Measurements from ENCODE around the gene KCNJ8.

GRCh38 chr12:21771311-21771710 lies 3.2 kb downstream of the KCNJ8 start:
- TF ChIP-seq, protein P1, sequence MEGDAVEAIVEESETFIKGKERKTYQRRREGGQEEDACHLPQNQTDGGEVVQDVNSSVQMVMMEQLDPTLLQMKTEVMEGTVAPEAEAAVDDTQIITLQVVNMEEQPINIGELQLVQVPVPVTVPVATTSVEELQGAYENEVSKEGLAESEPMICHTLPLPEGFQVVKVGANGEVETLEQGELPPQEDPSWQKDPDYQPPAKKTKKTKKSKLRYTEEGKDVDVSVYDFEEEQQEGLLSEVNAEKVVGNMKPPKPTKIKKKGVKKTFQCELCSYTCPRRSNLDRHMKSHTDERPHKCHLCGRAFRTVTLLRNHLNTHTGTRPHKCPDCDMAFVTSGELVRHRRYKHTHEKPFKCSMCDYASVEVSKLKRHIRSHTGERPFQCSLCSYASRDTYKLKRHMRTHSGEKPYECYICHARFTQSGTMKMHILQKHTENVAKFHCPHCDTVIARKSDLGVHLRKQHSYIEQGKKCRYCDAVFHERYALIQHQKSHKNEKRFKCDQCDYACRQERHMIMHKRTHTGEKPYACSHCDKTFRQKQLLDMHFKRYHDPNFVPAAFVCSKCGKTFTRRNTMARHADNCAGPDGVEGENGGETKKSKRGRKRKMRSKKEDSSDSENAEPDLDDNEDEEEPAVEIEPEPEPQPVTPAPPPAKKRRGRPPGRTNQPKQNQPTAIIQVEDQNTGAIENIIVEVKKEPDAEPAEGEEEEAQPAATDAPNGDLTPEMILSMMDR (IDR thresholded peaks at IDR 0.05; ENCODE audit: control extremely low read depth in 1 of 3, insufficient read depth in 1 of 3, low read depth in 1 of 3, low read length in 3 of 3) = no peak
- no peak for TF ChIP-seq PHF8 (conservative IDR thresholded peaks at IDR 0.05; ENCODE audit: low read depth, low read length)
- TF ChIP-seq ZNF274 (IDR thresholded peaks at IDR 0.05; ENCODE audit: borderline replicate concordance, extremely low read depth, low read length) = no peak
- no peak for TF ChIP-seq BRCA1 (IDR thresholded peaks at IDR 0.05; ENCODE audit: low read depth, low read length)
- TF ChIP-seq ASH2L (IDR thresholded peaks at IDR 0.05; ENCODE audit: low read length) = no peak
- TF ChIP-seq POLR2A (IDR thresholded peaks at IDR 0.05; ENCODE audit: control extremely low read depth in 1 of 2, low read depth in 2 of 2, low read length in 2 of 2) = no peak
- no peak for TF ChIP-seq KDM5A (IDR thresholded peaks at IDR 0.05; ENCODE audit: low read length)
- TF ChIP-seq RAD21 (IDR thresholded peaks at IDR 0.05 in 1 of 2, conservative IDR thresholded peaks at IDR 0.05 in 1 of 2; ENCODE audit: low read depth in 2 of 2, low read length in 2 of 2) = no peak
- no peak for TF ChIP-seq CHD2 (IDR thresholded peaks at IDR 0.05; ENCODE audit: low read length)
- no peak for TF ChIP-seq HDAC2 (IDR thresholded peaks at IDR 0.05; ENCODE audit: borderline replicate concordance in 1 of 2, low read depth in 2 of 2, low read length in 2 of 2)
- no peak for TF ChIP-seq SRF (IDR thresholded peaks at IDR 0.05; ENCODE audit: low read depth, low read length)
- no peak for TF ChIP-seq BCL11A (IDR thresholded peaks at IDR 0.05; ENCODE audit: low read depth in 2 of 2, low read length in 2 of 2)
- TF ChIP-seq JUND (IDR thresholded peaks at IDR 0.05; ENCODE audit: low read length) = no peak
- no peak for TF ChIP-seq KDM1A (IDR thresholded peaks at IDR 0.05; ENCODE audit: borderline replicate concordance, low read length)
